NCI-H2171 treated with DMSO at 0.1 percent for 48 hours (cell line): ENCODE results near the gene SLC25A34.
A peak's percentile ranks its signal among the peaks of the same experiment; 100 is the strongest.

Experiments
- DNase-seq: peaks from one replicate; lab custom pipeline; 2025; lab: John Stamatoyannopoulos, UW

SLC25A34 gene

DNA sequence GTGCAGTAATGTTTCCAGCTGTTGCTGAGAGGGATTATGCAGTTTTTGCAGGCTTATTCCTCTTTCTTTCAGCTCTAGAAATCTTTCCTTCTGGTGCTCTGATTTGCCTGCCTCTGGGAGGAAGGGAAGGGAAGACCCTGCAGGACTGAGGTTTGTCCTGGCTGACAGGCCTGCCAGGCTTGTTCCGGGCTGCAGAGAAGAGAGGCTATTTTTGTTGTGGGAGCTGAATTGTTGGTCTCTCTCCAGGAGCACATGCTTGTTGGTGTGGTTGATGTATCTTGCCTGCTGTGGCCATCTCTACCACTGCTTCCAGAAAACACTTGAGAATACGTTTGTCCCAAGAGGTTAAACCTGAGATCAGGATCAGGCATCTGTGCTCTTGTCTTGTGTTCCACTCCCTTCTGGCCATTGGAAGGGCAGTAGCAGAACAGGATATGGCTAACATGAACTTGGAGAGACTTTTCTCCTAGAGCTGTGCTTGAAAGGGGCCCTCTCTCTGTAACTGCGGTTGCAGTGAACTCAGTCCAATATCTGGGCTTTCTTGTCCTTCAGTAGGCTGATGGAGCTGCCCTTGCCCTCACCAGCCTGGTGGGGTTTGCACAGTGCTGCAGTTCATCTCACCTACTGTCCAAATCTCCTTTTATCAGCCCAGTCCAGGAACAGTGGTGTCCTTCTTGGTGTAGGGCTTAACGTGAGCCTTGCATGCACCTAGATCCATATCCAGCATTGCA lies 21.5 kb upstream of the SLC25A34 start:
- DNase-seq = no peak

DNA sequence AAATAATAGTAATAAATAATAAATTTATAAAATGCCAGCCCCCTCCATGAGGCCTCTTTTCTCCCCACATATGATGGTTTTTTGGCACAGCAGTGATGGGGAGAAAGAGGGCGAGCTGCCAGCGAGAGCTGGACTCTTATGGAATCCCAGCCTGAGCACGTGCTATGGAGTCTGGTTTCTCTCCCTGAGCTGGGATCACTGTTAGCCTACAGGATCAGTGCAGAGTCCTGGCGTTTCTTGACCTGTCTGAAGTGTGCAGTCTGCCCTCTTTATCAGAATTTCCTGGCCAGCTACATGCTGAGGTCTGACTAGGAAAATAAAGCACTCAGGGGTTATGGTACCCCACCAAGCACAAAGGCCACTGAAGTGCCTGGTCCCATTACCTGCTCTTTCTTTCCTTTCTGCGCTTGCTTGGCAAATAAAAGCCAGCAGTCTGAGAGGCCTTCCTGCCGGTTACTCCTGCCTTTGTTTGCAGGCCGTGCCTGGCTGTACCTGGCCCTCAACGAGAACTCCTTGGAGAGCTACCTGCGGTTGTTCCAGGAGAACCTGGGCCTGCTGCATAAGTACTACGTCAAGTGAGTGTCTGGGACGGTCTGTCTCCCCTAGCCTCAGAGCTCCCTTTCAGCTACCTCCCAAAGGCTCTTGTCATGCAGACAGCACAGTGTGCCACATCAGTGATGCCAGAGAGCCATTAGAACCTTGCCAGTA lies 18.5 kb upstream of the SLC25A34 start:
- no peak for DNase-seq

DNA sequence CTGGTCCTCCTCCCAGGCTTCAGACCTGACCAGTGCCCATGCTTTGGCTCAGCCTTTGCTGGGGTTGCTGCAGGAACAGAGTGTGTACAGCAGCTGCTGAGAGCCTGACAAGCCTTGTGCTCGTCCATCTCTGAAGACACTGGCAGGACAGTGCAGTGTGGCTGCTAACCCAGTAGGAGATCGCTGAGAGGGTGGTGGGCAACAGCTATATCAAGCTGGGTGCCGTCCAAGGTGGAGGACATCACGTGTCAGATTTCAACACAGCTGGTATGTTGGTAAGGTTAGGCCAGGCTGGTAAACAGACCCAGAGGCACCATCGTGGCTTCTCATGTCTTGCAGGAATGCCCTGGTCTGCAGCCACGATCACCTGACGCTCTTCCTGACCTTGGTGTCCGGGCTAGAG lies 17.9 kb upstream of the SLC25A34 start:
- no peak for DNase-seq

DNA sequence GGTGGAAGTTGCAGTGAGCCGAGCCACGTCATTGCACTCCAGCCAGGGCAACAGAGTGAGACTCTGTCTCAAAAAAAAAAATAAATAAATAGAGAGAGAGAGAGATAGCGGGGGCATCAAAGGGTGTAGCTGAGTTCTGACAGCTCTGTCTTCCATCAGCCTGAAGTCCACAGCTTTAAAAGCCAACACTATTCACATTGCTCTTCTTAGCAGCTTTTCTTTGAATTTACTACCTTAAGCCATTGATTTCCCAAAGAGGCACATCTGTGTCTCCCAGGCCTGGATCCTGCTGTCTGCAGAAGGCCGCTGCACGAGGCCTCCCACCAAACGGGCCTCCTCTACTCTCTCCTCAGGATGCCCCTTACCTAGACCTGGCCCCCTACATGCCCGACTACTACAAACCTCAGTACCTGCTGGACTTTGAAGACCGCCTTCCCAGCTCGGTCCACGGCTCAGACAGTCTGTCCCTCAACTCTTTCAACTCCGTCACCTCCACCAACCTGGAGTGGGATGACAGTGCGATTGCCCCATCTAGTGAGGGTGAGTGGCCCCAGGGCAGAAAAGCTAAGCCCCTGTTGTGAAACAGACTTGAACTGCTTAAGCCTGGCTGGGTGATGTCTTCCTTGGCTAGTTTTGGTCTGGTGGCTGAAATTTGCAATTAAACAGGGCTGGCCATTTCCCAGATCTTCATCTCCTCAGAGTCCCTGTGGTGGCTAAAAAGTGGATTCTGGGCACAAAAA lies 16.5 kb upstream of the SLC25A34 start:
- no peak for DNase-seq

DNA sequence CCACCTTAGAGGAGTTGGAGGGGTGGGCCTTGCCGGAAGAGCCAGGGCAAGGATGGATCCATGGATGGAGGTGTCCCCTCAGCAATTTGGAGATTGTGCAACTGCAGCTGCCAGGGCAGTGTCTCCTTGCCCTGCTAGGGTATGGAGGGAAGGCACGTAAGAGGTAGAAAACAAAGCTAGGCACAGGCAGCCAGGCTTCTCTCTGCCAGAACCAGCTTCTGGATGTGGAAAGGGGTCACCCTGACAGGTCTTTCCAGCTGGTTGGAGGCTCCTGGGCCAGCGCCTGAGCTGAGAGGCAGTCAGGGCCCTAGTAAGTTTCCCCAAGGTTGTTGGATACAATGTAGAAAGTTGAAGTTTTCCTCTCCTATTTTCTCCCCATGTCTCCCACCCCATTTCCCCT lies 15.2 kb upstream of the SLC25A34 start:
- DNase-seq = no peak

DNA sequence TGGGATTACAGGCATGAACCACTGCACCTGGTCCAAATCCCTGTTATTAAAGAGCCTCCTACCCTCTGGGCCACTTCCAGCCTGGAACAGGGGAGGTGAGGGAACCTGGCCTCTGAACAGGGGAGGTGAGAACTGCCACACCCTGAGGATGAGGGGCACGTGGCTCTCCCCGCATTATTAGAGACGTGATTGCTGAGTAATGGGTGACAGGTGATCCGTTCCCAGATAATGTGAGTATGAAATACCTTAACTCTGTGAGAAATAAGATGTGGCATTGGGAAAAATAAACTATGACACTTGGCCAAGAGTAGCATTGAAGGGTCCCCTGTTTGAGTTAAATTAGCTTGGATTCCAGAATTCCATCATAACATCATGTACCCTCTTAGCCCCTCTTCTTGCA lies 13.6 kb upstream of the SLC25A34 start:
- DNase-seq = no peak

DNA sequence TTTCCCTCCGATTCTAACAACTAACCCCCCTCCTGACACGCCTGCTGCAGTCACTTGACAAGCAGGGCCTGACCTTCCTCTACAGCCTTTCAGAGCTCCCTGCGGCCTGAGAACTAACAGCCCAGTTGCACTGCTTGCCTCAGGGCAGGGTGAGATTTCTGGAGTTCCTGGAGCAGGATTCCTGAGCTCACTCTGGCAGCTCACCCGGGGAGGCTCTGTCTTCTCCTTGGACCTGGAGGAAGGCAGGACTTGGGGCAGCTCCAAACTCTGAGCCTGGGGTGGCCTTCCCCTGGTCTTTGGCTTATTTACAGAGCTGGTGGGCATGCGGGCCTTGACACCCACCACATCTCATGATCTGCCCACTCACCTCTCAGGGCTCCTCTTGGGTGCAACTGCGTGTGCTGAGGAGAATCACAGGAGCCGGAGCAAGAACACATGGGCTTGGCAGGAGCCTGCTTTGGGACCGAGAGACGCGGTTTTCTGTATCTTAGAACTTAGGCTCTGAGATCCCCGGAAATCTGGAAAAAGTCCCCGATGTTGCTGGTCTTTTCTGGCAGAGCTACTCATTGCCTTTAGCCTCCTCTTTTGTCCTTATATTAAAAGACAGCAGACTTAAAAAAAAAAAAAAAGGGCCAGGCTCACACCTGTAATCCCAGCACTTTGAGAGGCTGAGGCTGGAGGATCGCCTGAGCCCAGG lies 13.1 kb upstream of the SLC25A34 start:
- no peak for DNase-seq

DNA sequence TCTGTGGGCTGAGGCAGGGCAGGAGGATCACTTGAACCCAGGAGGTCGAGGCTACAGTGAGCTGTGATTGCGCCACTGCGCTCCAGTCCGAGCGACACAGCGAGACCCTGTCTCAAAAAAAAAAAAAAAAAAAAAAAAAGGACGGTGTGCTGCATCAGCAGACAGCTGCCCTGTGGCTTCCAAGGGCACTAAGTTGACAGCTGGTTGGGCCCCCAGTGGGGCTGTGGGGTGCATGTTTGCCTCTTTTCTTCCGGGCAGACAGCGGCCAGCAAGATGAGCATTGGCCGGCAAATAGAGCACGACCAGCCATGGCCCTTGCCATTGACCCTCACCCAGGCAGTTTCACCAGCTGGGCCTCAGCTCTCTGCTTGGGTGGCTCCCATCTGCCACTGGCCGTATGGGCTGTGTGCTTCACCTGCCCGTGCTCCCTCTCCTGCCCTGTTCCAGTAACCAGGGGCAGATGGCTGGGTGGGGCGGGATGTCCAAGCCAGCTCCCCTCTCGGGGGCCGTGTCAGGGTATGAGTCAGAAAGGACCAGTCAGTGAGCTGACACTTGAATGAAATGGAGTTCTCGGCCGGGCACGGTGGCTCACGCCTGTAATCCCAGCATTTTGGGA lies 12.3 kb upstream of the SLC25A34 start:
- peak; percentile 75 for DNase-seq

DNA sequence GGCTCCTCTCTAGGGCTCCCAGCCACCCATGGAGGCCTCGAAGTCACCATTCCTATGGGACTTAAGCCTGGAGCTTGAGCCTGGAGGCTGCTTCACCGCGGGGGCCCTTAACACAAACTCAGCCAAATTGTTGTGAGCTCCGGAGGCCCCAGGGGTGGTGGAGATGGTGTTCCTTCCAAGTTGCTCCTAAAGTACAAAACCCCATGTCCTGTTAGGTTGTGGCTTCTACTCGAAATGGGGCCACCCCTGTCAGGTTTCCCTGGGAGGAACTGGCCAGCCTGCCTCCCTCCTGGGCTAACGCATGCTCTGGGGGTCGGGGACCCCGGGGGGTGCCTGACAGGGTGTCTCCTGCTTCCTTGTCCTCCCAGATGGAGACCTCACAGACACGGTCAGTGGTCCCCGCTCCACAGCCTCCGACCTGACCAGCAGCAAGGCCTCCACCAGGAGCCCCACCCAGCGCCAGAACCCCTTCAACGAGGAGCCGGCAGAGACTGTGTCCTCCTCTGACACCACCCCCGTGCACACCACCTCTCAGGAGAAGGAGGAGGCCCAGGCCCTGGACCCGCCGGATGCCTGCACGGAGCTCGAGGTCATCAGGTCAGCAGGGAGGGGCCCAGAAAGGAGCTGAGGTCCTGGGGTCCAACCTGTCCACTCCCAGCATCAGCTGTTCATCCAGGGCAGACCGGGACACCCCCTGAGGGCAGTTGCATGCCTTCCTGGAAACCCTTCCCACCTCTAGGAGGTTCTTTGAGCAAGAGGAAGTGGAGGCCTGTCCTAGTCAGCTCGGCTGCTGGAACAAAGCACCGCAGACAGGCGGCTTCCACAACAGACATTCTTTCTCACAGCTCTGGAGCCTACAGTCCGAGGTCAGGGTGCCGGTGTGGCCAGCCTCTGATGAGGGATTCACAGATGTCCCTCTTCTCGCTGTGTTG lies 10.8 kb upstream of the SLC25A34 start:
- DNase-seq = no peak

DNA sequence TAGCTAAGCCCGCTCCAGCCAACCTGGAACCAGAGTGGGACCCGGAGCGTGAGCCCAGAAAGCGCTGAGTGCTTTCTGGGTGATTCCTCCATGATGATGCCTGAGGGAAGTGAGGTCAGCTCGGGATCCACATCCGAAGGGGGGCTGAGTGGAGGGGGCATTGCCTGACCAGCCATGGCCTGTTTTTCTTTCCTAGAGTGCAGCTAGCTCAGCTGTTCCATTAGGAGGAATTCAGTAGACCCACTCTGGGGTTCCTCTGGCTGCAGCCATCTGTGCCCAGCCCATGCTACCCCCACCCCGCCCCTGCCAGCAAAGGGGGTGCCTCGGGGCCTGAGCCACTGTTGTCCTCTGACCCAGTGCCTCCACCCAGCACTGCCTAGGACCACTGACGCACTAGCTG lies 9.6 kb upstream of the SLC25A34 start:
- DNase-seq = no peak

DNA sequence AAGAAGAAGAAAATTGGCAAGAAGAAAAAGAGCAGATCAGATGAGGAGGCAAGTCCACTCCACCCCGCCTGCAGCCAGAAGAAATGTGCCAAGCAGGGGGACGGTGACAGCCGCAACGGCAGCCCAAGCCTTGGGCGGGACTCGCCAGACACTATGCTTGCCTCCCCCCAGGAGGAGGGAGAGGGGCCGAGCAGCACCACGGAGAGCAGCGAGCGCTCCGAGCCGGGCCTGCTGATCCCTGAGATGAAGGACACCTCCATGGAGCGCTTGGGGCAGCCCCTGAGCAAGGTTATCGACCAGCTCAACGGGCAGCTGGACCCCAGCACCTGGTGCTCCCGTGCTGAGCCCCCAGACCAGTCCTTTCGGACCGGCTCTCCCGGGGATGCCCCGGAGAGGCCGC lies 9.0 kb upstream of the SLC25A34 start:
- no peak for DNase-seq

DNA sequence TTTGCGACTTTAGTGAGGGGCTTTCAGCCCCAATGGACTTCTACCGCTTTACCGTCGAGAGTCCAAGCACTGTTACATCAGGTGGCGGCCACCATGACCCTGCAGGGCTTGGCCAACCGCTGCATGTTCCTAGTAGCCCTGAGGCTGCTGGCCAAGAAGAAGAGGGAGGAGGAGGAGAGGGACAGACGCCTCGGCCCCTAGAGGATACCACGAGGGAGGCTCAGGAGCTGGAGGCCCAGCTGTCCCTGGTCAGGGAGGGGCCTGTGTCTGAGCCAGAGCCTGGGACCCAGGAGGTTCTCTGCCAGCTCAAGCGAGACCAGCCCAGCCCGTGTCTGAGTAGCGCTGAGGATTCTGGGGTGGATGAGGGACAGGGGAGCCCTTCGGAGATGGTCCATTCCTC lies 8.6 kb upstream of the SLC25A34 start:
- DNase-seq = no peak

DNA sequence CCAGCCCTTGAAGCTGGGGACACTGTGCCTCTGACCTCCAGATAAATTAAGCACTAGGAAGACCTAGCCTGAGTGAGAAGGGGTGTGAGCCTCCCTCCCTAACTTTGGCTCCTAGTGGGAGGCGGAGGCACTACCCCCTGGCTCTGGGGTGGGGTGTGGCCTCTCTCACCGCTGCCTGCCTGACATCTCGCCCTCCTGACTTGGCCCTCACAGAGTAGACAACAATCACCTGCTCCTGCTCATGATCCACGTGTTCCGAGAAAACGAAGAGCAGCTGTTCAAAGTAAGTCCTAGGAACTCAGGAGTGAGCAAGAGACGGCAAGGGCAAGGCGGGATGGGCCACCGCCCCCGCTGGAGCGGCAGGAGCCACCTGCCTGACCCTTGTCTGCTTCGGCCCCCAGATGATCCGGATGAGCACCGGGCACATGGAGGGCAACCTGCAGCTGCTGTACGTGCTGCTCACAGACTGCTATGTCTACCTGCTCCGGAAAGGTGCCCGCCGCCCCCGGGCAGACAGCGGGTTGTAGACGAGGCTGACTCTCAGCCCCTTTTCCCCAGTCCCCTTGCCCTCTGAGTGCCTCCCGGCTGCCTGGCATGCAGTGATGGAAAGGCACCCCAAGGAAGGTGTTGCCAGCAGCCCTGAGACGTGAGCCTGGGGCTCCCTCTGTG lies 8.1 kb upstream of the SLC25A34 start:
- DNase-seq = no peak

DNA sequence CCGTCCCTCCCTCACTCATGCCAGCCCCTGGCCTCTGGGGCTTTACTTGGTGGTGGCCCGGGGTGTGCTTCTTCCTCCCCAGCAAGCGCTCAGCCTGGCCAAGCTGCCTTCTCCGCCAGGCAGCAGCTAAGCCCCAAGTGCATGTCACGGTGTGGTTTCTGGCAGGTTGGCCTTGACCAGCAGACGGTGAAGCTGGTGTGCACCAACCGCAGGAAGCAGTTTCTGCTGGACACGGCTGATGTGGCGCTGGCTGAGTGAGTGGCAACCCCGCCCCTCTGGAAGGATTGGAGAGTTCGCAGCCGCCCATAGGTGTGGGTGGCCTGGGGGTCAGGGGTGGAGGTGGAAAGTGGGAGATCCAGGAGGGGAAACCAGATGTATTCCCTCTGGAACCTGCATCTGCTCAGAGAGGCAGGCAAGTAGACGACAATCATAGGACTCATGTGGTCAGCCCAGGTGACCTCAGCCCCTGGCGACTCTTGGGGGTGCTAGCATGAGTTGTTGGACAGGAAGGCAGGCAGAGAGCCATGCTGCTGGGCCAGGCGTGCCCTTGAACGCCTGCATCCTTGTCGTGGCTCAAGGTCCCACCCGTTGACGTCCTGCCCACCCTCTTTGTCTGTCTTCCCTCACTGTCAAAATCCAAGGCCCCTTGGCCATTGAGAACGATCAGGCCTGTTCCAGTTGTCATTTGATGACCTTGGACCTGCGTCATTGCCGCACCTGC lies 7.0 kb upstream of the SLC25A34 start:
- DNase-seq = no peak

DNA sequence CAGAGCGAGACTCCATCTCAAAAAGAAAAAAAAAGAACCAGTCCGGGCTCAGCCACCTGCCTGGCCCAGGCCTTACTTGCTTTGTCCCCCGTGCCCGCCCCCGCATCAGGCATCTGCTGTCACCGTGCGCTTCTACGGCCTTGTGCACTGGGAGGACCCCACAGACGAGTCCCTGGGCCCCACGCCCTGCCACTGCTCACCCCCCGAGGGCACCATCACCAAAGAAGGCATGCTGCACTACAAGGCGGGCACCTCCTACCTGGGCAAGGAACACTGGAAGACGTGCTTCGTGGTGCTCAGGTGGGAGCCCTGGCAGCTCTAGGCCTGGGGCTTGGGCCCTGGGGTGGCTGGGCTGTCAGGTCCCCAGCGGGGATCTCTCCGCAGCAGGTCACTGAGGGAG lies 5.6 kb upstream of the SLC25A34 start:
- no peak for DNase-seq

DNA sequence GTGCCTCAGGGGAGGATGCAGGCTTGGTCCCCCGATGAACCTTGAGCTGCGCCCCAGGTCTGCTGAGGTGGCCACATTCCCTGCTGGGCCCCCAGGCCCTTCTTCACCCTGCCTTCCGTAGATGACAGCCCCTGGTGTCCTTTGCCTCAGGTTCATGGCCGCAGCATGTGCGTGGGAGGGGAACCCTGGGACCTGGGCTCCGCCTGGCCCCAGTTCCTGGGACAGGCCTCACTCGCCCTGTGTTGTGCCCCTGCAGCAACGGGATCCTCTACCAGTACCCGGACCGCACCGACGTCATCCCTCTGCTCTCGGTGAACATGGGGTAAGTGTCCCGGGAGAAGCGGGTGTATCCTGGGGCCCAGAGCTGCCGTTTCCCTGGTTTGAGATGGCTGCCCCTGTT lies 5.1 kb upstream of the SLC25A34 start:
- no peak for DNase-seq

DNA sequence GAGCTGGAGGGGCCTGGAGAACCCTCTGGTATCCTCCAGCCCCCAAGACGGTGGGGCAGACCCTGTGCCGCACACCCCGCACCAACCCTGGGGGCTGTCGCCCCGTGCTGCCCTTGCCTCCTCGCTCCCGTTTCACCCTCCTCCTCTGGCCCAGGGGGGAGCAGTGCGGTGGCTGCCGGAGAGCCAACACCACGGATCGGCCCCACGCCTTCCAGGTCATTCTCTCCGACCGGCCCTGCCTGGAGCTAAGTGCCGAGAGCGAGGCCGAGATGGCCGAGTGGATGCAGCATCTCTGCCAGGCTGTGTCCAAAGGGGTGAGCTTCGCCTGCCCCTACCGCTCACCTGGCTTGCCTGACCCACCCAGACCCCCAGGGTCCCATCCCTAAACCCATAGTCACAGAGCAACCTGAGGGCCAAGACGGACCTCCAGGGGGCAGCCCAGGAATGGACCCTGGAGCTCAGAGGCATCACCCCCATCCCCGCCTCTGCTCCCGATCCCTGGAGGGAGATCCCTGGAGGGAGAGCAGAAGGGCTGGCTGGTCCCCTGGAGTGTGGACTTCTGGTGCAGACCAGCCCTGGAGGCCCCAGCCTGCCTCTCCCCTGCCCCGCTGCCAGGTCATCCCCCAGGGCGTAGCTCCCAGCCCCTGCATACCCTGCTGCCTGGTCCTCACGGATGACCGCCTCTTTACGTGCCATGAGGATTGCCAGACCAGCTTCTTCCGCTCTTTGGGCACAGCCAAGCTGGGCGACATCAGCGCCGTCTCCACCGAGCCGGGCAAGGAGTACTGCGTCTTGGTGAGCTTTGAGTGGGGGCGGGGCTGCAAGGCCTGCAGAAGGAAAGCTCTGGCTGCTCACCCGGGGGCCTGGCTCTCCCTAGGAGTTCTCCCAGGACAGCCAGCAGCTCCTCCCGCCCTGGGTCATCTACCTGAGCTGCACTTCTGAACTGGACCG lies 4.0 kb upstream of the SLC25A34 start:
- DNase-seq = no peak

DNA sequence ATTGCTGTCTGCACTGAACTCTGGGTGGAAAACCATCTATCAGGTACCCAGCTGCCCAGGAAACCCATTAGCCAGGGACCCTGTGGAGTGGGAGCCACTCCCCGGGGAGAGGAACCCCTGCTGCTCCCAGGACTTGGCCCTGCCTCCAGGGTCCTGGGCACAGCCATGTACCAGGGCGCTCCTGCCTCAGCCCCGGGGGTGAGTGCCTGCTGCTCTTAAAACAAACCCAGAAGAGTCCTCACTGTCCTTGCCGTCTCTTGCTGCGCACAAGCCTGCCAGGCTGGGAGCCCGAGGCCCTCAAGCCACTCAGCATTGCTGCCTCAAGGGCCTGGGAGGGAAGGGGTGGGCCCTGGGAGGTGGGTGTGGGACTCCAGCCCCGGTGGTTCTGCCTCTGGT lies 3.4 kb upstream of the SLC25A34 start:
- DNase-seq = no peak
